ENCODE measurements around the gene PDS5B. TPM values are rescaled to one million over a fixed set of nuclear protein-coding genes. Genes with fewer than 3 reads are reported as not detected.
"Not testable (repeated sequence)": the region's sequence is repeated elsewhere in the genome, so short reads cannot be mapped to it uniquely, and the experiment has no call there.

The PDS5B gene
- total RNA-seq, 1 experiment from 2014 or later, result 95.5 TPM

DNA sequence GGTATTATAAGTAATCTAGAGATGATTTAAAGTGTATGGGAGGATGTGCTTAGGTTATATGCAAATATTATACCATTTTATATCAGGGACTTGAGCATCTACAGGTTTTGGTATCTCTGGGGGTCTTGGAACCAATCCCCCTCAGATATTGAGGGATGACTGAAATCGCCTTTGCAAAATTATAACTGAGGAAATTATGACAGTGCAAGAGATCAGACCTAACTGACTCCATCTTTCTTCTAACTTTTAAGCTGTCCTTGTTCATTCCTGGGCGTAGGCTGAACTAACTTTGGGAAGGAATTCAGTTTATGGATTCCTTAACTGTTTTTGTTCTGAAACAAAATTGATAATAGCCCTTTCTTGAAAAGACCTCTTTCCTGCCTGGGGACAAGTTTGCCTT is 239.2 kb downstream of the PDS5B start:
- no TSS peak for BruUV-seq (replicated peaks)
- Histone ChIP-seq H3K4me1 (ENCODE audit: insufficient read depth, low read length, poor library complexity, severe bottlenecking) (peaks cover 4% of the 10 kb centered on the region), H3K27ac (ENCODE audit: low read depth, low read length, poor library complexity, severe bottlenecking) (no peak overlapping the region), H3K4me3 (ENCODE audit: low read depth, low read length, poor library complexity, severe bottlenecking) (no peak overlapping the region), H3K9me3 (ENCODE audit: low read depth, low read length, poor library complexity, severe bottlenecking) (no peaks in the 10 kb centered on the region), H3K36me3 (ENCODE audit: insufficient read depth, low read length, poor library complexity, severe bottlenecking) (no peaks in the 10 kb centered on the region), H3K27me3 (replicated peaks; ENCODE audit: insufficient read depth, low read depth, low read length, poor library complexity) (no peaks in the 10 kb centered on the region)
- ChIA-PET CTCF (no interaction called here), POLR2A (ENCODE audit: low non-redundant PET) (no interaction called here)
- no peak for TF ChIP-seq EZH2 (IDR thresholded peaks at IDR 0.05; ENCODE audit: borderline replicate concordance, low read depth, low read length, poor library complexity, severe bottlenecking)
- TF ChIP-seq, protein P1, sequence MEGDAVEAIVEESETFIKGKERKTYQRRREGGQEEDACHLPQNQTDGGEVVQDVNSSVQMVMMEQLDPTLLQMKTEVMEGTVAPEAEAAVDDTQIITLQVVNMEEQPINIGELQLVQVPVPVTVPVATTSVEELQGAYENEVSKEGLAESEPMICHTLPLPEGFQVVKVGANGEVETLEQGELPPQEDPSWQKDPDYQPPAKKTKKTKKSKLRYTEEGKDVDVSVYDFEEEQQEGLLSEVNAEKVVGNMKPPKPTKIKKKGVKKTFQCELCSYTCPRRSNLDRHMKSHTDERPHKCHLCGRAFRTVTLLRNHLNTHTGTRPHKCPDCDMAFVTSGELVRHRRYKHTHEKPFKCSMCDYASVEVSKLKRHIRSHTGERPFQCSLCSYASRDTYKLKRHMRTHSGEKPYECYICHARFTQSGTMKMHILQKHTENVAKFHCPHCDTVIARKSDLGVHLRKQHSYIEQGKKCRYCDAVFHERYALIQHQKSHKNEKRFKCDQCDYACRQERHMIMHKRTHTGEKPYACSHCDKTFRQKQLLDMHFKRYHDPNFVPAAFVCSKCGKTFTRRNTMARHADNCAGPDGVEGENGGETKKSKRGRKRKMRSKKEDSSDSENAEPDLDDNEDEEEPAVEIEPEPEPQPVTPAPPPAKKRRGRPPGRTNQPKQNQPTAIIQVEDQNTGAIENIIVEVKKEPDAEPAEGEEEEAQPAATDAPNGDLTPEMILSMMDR (conservative IDR thresholded peaks at IDR 0.05; ENCODE audit: low read depth, low read length), result no peak
- intact Hi-C loops (cut with micrococcal nuclease; ENCODE audit: unreplicated experiment), result no loop called here
- DNase-seq (ENCODE audit: low spot score), result no peak

- intact Hi-C loops (cut with micrococcal nuclease; ENCODE audit: unreplicated experiment); H3K27me3 ChIP-seq (replicated peaks; ENCODE audit: insufficient read depth, low read depth, low read length, poor library complexity); H3K27ac ChIP-seq (ENCODE audit: low read depth, low read length, poor library complexity, severe bottlenecking); H3K4me3 ChIP-seq (ENCODE audit: low read depth, low read length, poor library complexity, severe bottlenecking); H3K4me1 ChIP-seq (ENCODE audit: insufficient read depth, low read length, poor library complexity, severe bottlenecking); BruUV-seq (replicated peaks); H3K36me3 ChIP-seq (ENCODE audit: insufficient read depth, low read length, poor library complexity, severe bottlenecking); POLR2A ChIA-PET (ENCODE audit: low non-redundant PET); DNase-seq (ENCODE audit: low spot score); CTCF ChIA-PET; H3K9me3 ChIP-seq (ENCODE audit: low read depth, low read length, poor library complexity, severe bottlenecking): not testable (repeated sequence)
These were observed 240.1 kb downstream of the PDS5B start for GRCh38 chr13:32826372-32826771.

Other genes with a start within 250 kb of the PDS5B start
- 0.49 and 2.1 TPM in 2 replicates for gene N4BP2L1, start 158.3 kb upstream of the PDS5B start, total RNA-seq (2021)
- 96.8 and 113 TPM in 2 replicates for gene N4BP2L2, start 47.7 kb upstream of the PDS5B start, total RNA-seq (2021)